GM12891 (cell line): ENCODE results near the gene RUSC1.

ENCODE experiments used
- PAX5 ChIP-seq: IDR thresholded peaks from 2 replicates; pipeline ENCODE4 v1.6.1; 2011; ENCODE audit warnings: low read length, moderate library complexity, mild to moderate bottlenecking; ENCODE audit not compliant: insufficient read depth, severe bottlenecking
- POLR2A ChIP-seq: IDR thresholded peaks from 2 replicates; pipeline ENCODE4 v1.6.1; 2011; ENCODE audit warnings: low read depth, low read length, control low read depth
- POLR2AphosphoS5 ChIP-seq: IDR thresholded peaks from 2 replicates; pipeline ENCODE4 v1.6.1; 2011; ENCODE audit warnings: low read depth, low read length, control low read depth
- POU2F2 ChIP-seq: IDR thresholded peaks from 2 replicates; pipeline ENCODE4 v1.6.1; 2011; ENCODE audit warnings: low read depth, mild to moderate bottlenecking, control low read depth, low read length, moderate library complexity
- SPI1 ChIP-seq: IDR thresholded peaks from 2 replicates; pipeline ENCODE4 v1.6.1; 2011; ENCODE audit warnings: low read depth, low read length, control low read depth
- TAF1 ChIP-seq: IDR thresholded peaks from 2 replicates; pipeline ENCODE4 v1.6.1; 2011; ENCODE audit warnings: low read depth, low read length, control low read depth

DNA sequence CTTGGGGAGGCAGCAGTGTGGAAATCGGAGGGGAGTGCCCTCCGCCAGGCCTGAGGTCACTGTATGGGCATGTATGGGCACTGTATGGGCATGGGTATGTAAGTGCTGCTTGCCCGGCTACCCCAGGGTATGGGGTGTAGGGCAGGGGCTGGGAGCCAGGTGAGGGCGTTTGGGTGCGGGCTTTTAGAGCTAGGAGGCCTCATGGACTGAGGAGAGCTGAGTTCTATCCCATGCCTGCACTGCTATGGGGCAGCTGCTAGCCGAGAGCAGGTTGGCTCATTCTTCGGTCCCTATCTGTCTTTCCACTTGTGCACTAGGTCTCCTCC lies 24.8 kb upstream of the RUSC1 start:
- TF ChIP-seq SPI1 (no peak), TAF1 (no peak), POLR2A (no peak), POLR2AphosphoS5 (no peak), PAX5 (no peak), POU2F2 (no peak)
